HG02885 (cell line): ENCODE data around the gene NEK10.

ENCODE experiments used
- ATAC-seq: cut with Tn5 transposase; IDR thresholded peaks from one replicate; pipeline ENCODE4 v1.9.1; 2021; ENCODE audit warnings: mild to moderate bottlenecking; ENCODE audit not compliant: unreplicated experiment, poor library complexity

Gene NEK10

DNA sequence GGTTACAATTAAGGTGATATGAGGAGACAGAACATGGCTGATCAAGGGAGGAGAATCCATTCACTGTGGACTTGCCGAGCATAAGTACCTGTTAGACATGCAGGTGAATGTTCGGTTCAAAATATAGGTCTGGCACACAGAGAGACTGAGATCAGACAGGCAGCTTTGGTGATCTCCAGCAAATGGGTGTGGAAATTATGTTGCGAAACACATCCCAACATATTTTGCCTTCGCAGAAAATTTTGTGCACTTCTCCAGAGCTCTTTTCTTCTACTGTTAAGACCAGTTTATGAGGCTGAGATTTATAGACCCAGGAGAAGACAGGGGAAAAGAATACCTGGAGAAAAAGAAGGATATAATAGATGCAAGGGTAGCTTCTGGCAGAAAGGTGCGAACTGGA, 183.2 kb downstream of the NEK10 start:
- ATAC-seq, result no peak

DNA sequence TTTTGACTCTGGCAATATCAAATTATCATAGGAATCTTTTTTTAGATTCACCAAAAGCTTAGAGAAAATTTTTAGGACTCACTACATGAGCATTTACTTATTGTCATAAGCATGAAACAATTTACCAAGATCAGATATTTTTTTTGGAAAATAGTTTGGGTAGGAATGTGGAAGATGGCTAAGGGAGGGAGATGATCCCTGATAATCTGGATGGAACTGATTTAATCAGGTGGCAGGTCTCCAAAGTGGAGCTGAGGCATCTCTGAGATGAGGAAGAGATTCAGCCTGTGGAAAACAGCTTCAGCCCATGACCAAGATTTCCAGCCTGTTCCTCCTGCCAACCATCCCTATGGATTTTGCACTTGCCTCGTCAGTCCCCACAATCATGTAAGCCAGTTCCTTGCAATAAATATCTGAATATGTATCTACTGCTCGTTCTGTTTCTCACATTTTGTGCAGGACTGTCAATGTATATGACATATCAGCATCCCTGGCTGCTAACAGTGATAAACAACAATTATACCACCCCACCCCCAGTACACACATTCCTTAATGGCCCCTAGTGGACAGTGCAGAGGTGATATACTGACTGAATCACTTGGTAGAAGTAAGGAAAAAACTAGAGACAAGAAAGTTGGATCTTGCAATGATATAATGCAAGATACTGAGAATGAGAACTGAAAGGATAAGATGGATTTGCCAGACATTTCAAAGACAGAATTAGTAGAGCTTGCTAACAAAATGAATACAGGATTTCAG, 183.8 kb downstream of the NEK10 start:
- no peak for ATAC-seq

DNA sequence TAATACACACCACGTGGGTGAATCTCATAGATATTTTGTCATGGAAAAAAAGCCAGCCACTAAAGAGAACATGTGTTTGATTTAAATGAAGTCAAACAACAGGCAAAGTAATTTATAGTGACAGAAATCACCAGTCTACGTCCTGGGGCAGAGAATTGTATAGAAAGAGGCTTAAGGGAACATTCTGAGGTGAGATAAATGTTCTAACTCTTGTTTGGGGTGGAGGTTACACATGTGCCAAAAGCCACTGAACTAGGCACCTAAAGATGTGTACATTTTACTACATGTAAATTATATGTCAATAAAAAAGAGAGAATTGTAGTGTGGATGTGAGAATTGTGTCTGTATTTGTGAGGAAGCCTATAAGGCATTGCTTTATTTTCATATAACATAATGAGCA, 184.9 kb downstream of the NEK10 start:
- no peak for ATAC-seq

DNA sequence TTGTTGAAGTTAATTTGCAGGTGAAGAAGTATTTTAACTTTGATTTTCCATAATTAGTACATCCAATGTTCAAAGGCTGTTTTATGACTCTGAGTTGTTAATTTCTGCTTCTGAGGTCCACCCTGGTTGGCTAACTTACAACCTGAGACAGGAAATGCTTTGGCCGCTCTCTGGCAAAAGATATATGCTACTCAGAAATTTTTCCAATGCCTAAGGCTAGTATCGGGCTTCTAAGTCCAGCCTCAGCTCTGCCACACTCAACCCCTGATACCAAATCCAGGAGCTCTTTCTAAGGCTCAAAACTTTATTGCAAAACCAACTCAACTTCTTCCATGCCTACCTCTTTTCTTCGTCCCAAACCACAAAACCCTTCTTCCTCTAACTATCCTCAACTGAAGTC, 192.9 kb downstream of the NEK10 start:
- no peak for ATAC-seq

DNA sequence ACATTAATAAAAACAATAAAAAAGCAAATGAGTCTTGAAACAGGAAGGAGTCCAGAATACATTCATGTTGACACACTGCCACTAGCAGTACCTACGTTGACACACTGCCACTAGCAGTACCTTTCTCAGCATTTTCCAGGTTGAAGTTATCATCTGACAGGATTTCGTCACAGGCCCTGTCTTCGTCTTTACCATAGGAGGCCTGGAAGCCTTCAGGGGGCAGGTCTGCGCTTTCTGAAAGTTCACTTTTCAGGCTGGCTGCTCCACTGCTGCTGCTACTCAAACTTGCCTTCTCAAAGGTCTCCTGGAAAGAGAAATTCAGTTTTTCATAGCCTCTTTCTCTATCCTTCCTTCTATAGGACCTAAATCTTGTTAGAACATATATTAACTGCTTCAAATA, 194.7 kb downstream of the NEK10 start:
- no peak for ATAC-seq

DNA sequence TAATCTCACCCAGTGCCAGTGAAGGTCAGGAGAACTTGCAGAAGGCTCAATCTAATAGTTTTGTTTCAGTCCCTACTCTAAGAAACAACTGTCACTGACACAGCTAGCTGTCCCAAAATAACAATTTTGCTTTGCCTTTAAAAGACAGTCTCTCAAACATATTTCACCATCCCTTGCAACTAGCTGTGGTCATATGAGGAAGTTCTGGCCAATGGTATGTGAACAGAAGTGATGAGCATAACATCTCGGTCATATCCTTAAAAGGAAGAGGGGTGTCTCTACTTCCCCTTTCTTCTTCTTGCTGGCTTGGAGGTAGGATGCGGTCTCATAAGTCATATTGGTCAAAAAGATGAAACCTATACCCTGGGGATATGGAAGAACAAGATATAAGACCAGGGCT, 198.1 kb downstream of the NEK10 start:
- ATAC-seq, result peak; percentile 91

DNA sequence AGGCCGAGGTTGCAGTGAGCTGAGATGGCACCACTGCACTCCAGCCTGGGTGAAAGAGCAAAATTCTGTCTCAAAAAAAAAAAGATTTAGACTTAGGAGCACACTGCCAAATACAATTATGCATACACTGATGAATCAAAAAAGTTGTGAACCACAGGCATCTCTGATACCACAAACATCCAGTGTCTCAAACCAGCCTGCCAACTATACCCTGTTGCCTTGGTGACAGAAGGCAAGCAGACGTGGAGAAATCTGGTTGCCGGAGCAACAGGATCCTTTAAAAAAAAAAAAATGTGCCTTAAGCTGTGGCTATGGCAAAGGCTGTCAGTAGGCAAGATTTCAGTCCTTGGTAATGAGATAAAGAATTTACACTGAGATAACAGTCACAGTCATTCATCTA, 202.3 kb downstream of the NEK10 start:
- ATAC-seq, result no peak

DNA sequence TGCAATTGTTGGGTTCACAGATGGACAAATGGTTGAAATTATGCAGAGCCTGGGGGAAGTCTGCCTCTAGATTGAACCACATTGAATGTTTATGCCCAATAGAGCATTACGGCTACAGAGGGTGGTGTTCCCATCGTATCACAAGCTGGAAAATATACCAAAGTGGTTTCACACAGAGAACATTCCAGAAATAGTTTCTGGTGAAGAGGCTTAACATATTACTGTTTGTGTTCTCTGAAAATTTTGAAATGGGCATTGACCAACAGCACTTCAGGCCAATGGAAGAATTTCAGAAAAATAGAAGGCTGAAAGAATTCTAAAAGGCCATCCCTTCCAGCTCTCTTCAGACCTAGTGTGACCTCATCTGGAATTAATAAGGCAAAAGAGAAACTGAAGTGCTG, 203.9 kb downstream of the NEK10 start:
- no peak for ATAC-seq

DNA sequence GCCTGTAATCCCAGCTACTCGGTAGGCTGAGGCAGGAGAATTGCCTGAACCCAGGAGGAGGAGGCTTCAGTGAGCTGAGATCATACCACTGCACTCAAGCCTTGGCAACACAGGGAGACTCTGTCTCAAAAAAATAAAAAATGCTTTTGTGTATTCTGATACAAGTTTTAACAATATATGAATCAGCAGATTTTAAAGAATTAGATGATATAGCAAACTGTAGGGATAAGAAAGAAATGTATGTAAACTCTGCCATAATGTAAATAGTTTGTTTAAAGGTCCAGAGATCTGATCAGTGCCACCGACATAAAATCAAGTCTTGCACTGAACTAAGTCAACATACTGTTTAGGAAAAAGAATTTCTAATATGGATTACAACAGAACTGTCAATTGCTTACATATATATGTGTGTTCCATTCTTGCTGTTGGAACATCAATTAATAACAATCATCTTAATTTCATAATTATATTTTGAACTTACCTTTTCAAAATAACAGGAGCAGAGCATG, 208.3 kb downstream of the NEK10 start:
- no peak for ATAC-seq

DNA sequence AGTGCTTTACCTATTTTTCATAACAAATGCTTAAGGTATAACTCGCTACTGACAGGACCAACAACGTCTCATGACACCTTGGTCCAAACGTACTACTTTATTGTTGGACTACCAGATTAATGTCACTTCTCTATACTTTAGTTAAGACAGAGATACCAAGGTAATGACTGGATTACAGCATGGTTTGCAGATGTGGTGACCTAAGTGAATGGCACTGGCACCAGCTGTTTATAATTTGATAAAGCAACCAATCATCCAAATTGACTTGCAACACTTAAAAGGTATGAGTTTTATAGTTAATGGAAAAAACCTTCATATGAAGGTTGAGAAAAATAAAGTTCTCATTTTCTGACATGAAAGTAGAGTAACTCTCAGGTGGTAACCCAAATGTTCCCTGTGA, 209.0 kb downstream of the NEK10 start:
- ATAC-seq, result no peak

DNA sequence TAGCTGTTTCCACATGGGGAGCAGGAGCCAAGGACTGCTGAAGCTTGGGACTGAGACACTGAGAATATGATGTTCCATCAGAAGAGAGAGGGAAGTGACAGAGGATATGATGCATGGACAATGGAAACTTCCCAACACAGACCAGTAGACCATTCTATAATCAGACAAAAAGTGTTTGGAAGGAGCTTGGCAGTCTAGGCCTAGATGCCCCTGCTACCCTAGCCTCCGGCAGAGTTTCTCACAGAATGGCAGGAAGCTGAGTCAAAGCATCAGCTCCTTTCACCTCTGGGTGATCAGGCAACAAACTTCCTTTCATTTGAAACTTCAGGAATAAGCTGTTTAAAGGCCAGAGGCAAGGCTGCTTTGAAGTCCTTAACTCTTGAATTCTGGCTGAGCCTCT, 222.0 kb downstream of the NEK10 start:
- ATAC-seq, result no peak

DNA sequence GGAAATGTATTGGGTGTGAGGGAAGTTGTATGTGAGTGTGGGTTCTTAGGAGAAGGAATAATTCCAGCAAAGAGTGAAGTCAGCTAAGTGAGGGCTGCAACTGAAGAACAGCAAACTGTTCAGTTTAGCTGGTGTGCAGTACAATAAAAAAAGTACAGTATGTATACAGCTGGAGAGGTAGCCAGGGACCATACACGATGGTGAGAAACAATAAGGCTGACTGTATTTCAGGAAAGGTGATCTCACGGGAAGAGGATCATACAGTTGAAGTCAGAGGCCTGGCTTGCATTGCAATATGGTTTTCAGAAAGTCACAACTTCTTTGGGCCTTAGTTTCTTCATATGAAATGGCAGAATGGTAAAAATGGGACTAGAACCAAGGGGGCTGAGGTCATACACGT, 222.4 kb downstream of the NEK10 start:
- ATAC-seq, result no peak

DNA sequence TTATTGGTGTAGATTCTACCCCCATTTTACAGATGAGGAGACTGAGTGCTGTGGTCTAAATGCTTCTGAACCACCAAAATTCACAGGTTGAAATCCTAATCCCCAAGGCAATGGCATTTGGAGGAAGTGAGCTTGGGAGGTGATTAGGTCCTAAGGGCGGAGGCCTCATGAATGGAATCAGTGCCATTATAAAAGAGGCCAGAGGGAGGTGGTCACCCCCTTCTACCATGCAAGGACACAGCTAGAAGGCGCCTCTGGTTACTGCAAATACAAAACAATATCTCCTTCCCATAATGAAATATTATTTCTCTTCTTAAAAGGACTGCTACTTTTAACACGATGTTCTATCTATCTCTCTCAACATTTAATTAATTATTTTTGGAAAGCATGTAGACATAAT, 223.5 kb downstream of the NEK10 start:
- ATAC-seq, result no peak

DNA sequence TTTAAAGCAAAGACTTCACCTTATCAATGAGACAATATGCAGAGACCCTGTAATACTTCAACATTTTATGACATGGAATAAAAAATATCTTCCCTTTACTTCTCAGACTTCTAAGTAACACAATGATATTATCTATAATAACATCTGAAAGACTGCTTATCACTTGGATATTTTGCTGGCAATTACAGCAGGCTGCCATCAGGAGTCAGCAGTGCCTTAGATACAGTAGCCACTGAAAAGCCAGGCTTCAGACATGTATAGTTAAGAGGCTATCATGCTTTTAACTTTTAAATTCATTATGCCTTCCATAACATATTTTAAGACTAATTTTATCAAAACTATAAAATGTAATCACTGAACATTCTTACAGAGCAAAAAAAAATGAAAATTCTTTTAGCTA, 227.5 kb downstream of the NEK10 start:
- ATAC-seq, result no peak

DNA sequence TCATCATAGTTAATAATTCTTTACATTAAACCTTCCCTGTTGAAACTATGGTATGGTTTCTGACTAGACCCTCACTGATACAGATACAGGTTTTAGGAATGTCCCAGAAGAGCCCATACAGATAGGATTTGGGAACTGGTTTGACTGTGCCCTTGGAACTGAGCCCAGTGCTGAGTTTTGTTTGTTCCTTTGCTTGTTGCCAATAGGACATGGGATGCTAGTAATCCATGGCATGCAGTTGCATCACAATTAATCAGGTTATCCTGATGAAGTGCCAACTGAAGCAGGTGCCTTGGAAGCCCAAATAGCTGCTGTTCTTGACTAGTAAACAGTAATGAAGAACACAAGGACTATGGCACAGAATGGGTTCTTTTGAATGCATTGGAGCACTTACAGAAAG, 230.6 kb downstream of the NEK10 start:
- no peak for ATAC-seq

DNA sequence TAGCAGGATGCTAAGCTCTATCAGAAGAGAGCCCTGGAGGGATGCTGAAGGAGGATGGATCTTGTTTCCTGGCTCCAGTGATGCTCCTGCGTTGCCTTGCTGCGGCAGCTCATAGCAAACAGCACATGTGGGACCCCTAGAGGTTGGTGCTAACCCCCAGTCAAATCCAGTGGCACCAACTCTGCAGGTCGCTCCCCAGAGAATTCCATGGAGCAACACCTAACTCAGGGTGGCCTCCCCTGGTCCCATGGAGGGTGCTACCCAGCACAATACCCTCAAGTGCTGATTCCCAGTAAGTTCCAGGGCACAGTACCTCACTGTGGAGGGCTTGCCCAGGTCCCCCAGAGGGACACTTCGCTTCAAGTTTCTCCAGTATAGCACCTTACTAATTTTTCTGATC, 231.2 kb downstream of the NEK10 start:
- no peak for ATAC-seq

DNA sequence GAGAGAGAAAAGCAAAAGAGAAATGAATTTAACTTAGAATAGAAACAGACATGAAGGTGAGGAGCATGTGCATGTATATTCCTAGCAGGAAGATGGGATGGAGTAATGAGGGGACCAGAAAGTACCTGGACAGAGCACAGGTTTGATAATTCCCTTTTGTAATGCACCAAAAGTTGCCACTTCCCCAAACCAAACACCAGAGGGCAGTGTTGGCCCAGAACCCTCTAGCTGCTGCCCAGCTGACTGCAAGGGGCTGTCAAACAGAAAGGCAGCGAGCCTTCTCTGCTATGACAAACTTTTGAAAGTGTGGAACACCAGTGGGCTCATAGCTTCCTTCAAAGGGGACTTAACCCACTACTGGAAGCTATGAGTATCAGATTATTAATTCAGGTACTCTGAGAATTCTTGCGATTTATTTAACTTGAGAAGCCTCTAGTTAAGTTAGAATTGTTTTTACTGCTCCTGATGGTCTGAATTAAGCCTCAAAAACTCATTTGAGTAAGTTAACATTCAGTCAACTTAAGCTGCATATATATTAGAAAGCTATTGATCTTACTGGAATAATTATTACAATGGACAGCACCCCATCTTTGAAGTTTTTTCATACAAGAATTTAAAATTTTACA, 234.9 kb downstream of the NEK10 start:
- peak; percentile 97 for ATAC-seq

DNA sequence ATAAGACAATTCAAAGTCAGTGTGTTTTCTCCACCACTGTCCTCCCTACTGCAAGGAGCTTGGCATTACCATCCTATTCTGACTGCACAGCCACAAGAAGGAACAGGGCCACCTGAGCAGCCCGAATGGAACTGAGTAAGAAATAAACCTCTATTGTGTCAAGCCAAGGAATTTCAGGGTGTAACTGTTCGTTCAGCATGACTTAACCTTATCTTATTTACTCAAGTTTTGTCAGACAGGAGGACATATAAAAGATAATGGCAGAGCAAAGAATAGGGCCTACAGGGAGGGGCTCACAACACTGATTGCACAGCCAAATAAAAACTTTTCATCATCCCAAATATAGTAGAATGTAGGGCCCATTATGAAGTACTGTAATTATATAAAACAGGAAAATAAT, 236.1 kb downstream of the NEK10 start:
- ATAC-seq, result no peak

DNA sequence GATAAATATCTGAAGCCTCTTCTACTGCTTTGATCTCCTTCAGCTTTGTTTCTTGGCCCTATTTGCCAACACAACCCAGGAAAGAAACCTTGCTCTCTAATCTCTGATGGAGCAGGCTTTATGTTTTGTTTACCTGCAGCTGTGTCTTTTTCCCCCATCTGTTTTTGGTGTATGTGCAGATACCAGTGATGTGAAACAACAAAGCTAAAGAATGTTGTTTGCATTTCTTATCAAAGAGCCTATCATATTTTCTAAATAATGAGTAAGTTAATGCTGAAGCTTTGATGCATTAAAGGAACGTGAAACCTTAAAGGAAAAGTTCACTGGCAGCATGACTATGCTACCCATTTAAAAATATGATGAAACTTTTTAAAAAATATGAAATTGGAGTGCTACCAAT, 238.4 kb downstream of the NEK10 start:
- ATAC-seq, result no peak

DNA sequence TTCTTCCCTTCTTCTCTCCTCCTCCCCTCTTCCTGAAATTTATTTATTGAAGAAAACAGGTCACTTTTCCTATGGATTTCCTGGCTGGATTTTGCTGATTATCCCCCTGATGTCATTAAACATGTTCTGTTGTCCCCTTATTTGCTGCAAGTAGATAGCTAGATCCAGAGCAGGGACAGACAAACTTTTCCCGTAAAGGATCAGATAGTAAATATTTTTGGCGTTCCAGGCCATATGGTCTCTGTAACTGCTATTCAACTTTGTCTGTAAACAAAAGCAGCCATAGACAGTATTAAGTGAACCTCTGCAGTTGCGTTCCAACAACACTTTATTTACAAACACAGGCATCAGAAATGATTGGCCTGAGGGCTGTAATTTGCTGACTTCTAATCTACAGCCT, 241.3 kb downstream of the NEK10 start:
- no peak for ATAC-seq

DNA sequence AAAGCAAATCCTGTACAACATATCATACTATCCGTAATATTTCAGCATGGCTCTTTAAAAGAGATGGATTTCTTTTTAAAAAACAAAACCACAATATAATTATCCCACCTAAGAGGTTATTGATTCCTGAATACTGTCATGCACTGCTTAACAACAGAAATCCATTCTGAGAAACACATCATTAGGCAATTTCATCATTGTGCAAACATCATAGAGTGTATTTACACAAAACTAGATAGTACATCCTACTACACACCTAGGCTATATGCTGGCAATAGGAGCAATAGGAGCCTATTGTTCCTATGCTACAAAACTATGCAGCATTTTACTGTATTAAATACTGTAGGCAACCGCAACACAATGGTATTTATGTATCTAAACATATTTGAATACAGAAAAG, 242.0 kb downstream of the NEK10 start:
- no peak for ATAC-seq

DNA sequence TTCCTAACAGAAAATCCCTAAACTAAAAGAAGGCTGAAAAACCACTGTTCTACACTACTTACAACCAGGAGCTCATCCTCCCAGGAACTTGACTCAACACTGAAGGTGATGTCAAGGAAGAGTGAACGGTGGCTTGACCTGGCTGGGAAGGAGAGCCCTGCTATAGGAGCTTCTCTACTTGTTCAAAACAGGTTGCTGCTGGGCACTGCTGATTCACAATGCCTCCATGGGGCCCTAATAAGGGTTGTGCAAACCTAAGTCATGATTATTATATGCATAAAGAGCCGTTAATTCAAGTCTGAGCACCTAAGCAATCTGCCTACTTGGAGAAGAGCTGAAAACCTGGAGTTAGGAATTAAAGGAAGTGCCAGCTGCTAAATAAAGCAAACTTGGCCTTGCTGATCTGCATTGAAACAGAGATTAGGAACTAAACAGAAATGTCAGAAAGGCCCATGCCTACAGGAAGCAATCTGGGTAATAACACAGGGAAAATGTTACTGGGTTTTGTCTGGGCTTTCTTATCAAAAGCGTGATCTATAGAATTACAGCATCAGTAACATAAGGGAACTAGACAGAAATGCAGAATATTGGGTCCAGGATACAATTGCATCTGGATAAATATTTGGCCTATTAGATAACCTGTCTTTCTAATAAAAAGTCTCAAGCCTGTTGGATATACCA, 243.2 kb downstream of the NEK10 start:
- no peak for ATAC-seq
